Activated T-cell treated with anti-CD3 and anti-CD28 coated beads, Interleukin-2, amount 50 U/mL, for 4 hours (primary cell): ENCODE measurements around the gene IL34. TPM values are rescaled to one million over a fixed set of nuclear protein-coding genes. Genes with fewer than 3 reads are reported as not detected.

Experiments
- ATAC-seq, 2 donors: fragments of 200-7000 bp; cut with Tn5 transposase; one replicate each; pipeline ENCODE4 v1.10.0; 2021
- DNase-seq: peaks from one replicate; pipeline ENCODE4 v3.0.0-alpha.2; 2020
- H3K27me3 Mint-ChIP-seq: one replicate; pipeline ENCODE4 v1.8.0; 2021; ENCODE audit warnings: low read depth, mixed read lengths
- H3K36me3 Mint-ChIP-seq: one replicate; pipeline ENCODE4 v1.8.0; 2022; ENCODE audit warnings: mixed read lengths; ENCODE audit not compliant: insufficient read depth
- H3K4me1 Mint-ChIP-seq: one replicate; pipeline ENCODE4 v1.8.0; 2021; ENCODE audit warnings: low read depth, mixed read lengths
- H3K4me3 Mint-ChIP-seq: one replicate; pipeline ENCODE4 v1.8.0; 2021; ENCODE audit warnings: mild to moderate bottlenecking, moderate library complexity, mixed read lengths
- H3K9me3 Mint-ChIP-seq: one replicate; pipeline ENCODE4 v1.8.0; 2021; ENCODE audit warnings: mixed read lengths
- total RNA-seq, 3 donors: library from RNA; stranded (reverse); gene quantifications; one replicate each; pipeline ENCODE4 v1.2.1, GENCODE V29; 2021

Gene IL34
- total RNA-seq, 3 donors from 2014 or later: 0.13 to 0.24 (median 0.13) TPM

GRCh38 chr16:70683146-70683944, 37.0 kb downstream of the IL34 start:
- DNase-seq (no peak), ATAC-seq (no peak)
- H3K36me3 Mint-ChIP-seq: no peaks in the 10 kb centered on the region
- peaks cover 21% of the 10 kb centered on the region for H3K27me3 Mint-ChIP-seq
- no peak overlapping the region for H3K4me3 Mint-ChIP-seq
- H3K9me3 Mint-ChIP-seq: no peaks in the 10 kb centered on the region
- peaks cover 4% of the 10 kb centered on the region for H3K4me1 Mint-ChIP-seq

GRCh38 chr16:70684146-70685060, 38.0 kb downstream of the IL34 start:
- Mint-ChIP-seq H3K27me3 (peaks cover 21% of the 10 kb centered on the region), H3K4me1 (peaks cover 2% of the 10 kb centered on the region), H3K36me3 (no peaks in the 10 kb centered on the region), H3K4me3 (no peak overlapping the region), H3K9me3 (no peaks in the 10 kb centered on the region)
- ATAC-seq (no peak), DNase-seq (no peak)

GRCh38 chr16:70685061-70685937, 38.9 kb downstream of the IL34 start:
- Mint-ChIP-seq H3K36me3 (no peaks in the 10 kb centered on the region), H3K4me1 (peaks cover 2% of the 10 kb centered on the region), H3K9me3 (no peaks in the 10 kb centered on the region), H3K4me3 (peak overlapping the region; percentile 58), H3K27me3 (peaks cover 21% of the 10 kb centered on the region)
- ATAC-seq (peak; percentile 62 to 63), DNase-seq (no peak)

- Mint-ChIP-seq H3K36me3 (no peaks in the 10 kb centered on the region), H3K4me1 (peaks cover 2% of the 10 kb centered on the region), H3K4me3 (peak within 1 kb of the TSS; percentile 66), H3K27me3 (peaks cover 21% of the 10 kb centered on the region), H3K9me3 (no peaks in the 10 kb centered on the region)
- no peak for DNase-seq
- peak; percentile 60 to 73 for ATAC-seq
These were observed 39.6 kb downstream of the IL34 start, which contains the start of gene MTSS2 for GRCh38 chr16:70685938-70686375. Gene MTSS2 (minus strand): TSS chr16:70686053. CDS start chr16:70685791, 262 bp downstream.

GRCh38 chr16:70686376-70687101, 40.2 kb downstream of the IL34 start:
- Mint-ChIP-seq H3K36me3 (no peaks in the 10 kb centered on the region), H3K27me3 (peaks cover 21% of the 10 kb centered on the region), H3K9me3 (no peaks in the 10 kb centered on the region), H3K4me1 (peaks cover 2% of the 10 kb centered on the region), H3K4me3 (peak overlapping the region; percentile 66)
- DNase-seq (no peak), ATAC-seq (peak; percentile 10 to 18)

GRCh38 chr16:70687102-70687511, 40.7 kb downstream of the IL34 start:
- DNase-seq: no peak
- H3K9me3 Mint-ChIP-seq: no peaks in the 10 kb centered on the region
- peak overlapping the region; percentile 25 for H3K4me3 Mint-ChIP-seq
- H3K27me3 Mint-ChIP-seq: peaks cover 21% of the 10 kb centered on the region
- no peaks in the 10 kb centered on the region for H3K36me3 Mint-ChIP-seq
- peaks cover 2% of the 10 kb centered on the region for H3K4me1 Mint-ChIP-seq
- no peak for ATAC-seq

- Mint-ChIP-seq H3K4me3 (peak overlapping the region; percentile 25), H3K4me1 (peaks cover 2% of the 10 kb centered on the region), H3K9me3 (no peaks in the 10 kb centered on the region), H3K27me3 (peaks cover 19% of the 10 kb centered on the region), H3K36me3 (no peaks in the 10 kb centered on the region)
- ATAC-seq: no peak
- DNase-seq: no peak
These were observed 41.4 kb downstream of the IL34 start for GRCh38 chr16:70687671-70688245.

GRCh38 chr16:70688246-70688742, 41.9 kb downstream of the IL34 start:
- Mint-ChIP-seq H3K27me3 (peaks cover 19% of the 10 kb centered on the region), H3K9me3 (no peaks in the 10 kb centered on the region), H3K4me1 (peaks cover 2% of the 10 kb centered on the region), H3K4me3 (no peak overlapping the region), H3K36me3 (peaks cover 2% of the 10 kb centered on the region)
- no peak for ATAC-seq
- DNase-seq: no peak

GRCh38 chr16:70689035-70689969, 42.9 kb downstream of the IL34 start:
- no peaks in the 10 kb centered on the region for H3K9me3 Mint-ChIP-seq
- H3K27me3 Mint-ChIP-seq: peaks cover 15% of the 10 kb centered on the region
- H3K4me1 Mint-ChIP-seq: peaks cover 2% of the 10 kb centered on the region
- ATAC-seq (no peak), DNase-seq (no peak)
- H3K4me3 Mint-ChIP-seq: no peak overlapping the region
- H3K36me3 Mint-ChIP-seq: peaks cover 2% of the 10 kb centered on the region

GRCh38 chr16:70689970-70690891, 43.9 kb downstream of the IL34 start:
- H3K9me3 Mint-ChIP-seq: no peaks in the 10 kb centered on the region
- peaks cover 8% of the 10 kb centered on the region for H3K27me3 Mint-ChIP-seq

More at GRCh38 chr16:70689970-70690891, 43.9 kb downstream of the IL34 start:
- Mint-ChIP-seq H3K4me3 (no peak overlapping the region), H3K36me3 (peaks cover 2% of the 10 kb centered on the region), H3K4me1 (peaks cover 2% of the 10 kb centered on the region)
- ATAC-seq (no peak), DNase-seq (no peak)
